ENCODE results near the gene MEIOB.
"Not testable (repeated sequence)": the region's sequence is repeated elsewhere in the genome, so short reads cannot be mapped to it uniquely, and the experiment has no call there.

Gene MEIOB

GRCh38 chr16:1809281-1809801 is 62.6 kb downstream of the MEIOB start:
- DNase-seq = no peak

- DNase-seq = no peak
These were observed 63.3 kb downstream of the MEIOB start for GRCh38 chr16:1808691-1809090.

- DNase-seq = no peak
These were observed 64.3 kb downstream of the MEIOB start for GRCh38 chr16:1807626-1808025.

GRCh38 chr16:1800701-1801100 is 71.3 kb downstream of the MEIOB start:
- DNase-seq = no peak

GRCh38 chr16:1799263-1799662 is 72.7 kb downstream of the MEIOB start:
- DNase-seq = not testable (repeated sequence)

- DNase-seq = no peak
These were observed 76.9 kb downstream of the MEIOB start for GRCh38 chr16:1794908-1795666.

- no peak for DNase-seq
These were observed 77.6 kb downstream of the MEIOB start for GRCh38 chr16:1794221-1794871.

GRCh38 chr16:1793578-1794220 is 78.3 kb downstream of the MEIOB start, which contains the start of gene IGFALS:
TSS of gene IGFALS (minus strand) at chr16:1793705. CDS start at chr16:1793652, 53 bp downstream.
- DNase-seq = no peak

GRCh38 chr16:1792836-1793577 is 79.0 kb downstream of the MEIOB start:
- DNase-seq = no peak

- DNase-seq = no peak
These were observed 79.8 kb downstream of the MEIOB start for GRCh38 chr16:1791943-1792812.

- no peak for DNase-seq
These were observed 80.6 kb downstream of the MEIOB start for GRCh38 chr16:1791256-1791942.

GRCh38 chr16:1790611-1791255 is 81.2 kb downstream of the MEIOB start:
- no peak for DNase-seq

- no peak for DNase-seq
These were observed 81.7 kb downstream of the MEIOB start for GRCh38 chr16:1790261-1790610.

GRCh38 chr16:1789643-1790045 is 82.3 kb downstream of the MEIOB start:
- no peak for DNase-seq

GRCh38 chr16:1788708-1789100 is 83.3 kb downstream of the MEIOB start:
- DNase-seq = no peak

- no peak for DNase-seq
These were observed 83.8 kb downstream of the MEIOB start for GRCh38 chr16:1788095-1788707.

GRCh38 chr16:1787322-1788094 is 84.5 kb downstream of the MEIOB start:
- no peak for DNase-seq

GRCh38 chr16:1787056-1787321 is 85.0 kb downstream of the MEIOB start:
- no peak for DNase-seq

GRCh38 chr16:1786242-1787055 is 85.5 kb downstream of the MEIOB start:
- DNase-seq = no peak
